T follicular helper cell (primary cell): ENCODE results near the gene BRDT.

Source experiments
- DNase-seq: peaks from one replicate; pipeline ENCODE4 v3.0.0-alpha.2; 2020; ENCODE audit warnings: low read depth
- total RNA-seq, 2 experiments: gene quantifications; one replicate each; lab custom pipeline; 2026; lab: John Stamatoyannopoulos, UW

The BRDT gene
- 0 to 0.06 reads per million in 2 experiments for total RNA-seq

- no peak for DNase-seq
Measured at GRCh38 chr1:91949356-91949699, at the start of gene BRDT. Gene BRDT (plus strand): TSS chr1:91949401. CDS start chr1:91962755, 13,354 bp downstream.

- no peak for DNase-seq
Measured at GRCh38 chr1:91900562-91900961, 48.6 kb upstream of the BRDT start.

GRCh38 chr1:91901231-91901630 is 48.0 kb upstream of the BRDT start:
- DNase-seq, result no peak

- DNase-seq, result no peak
Measured at GRCh38 chr1:91912266-91912665, 36.9 kb upstream of the BRDT start.

- no peak for DNase-seq
Measured at GRCh38 chr1:91913018-91913417, 36.2 kb upstream of the BRDT start.

- no peak for DNase-seq
Measured at GRCh38 chr1:91916046-91916445, 33.2 kb upstream of the BRDT start.

- no peak for DNase-seq
Measured at GRCh38 chr1:91916811-91917460, 32.3 kb upstream of the BRDT start.

- no peak for DNase-seq
Measured at GRCh38 chr1:91919962-91920361, 29.2 kb upstream of the BRDT start.

GRCh38 chr1:91924146-91924545 is 25.1 kb upstream of the BRDT start:
- DNase-seq, result no peak

- DNase-seq, result no peak
Measured at GRCh38 chr1:91925644-91926435, 23.4 kb upstream of the BRDT start.

- DNase-seq, result no peak
Measured at GRCh38 chr1:91928026-91928425, 21.2 kb upstream of the BRDT start.

- DNase-seq, result no peak
Measured at GRCh38 chr1:91929250-91929649, 20.0 kb upstream of the BRDT start.

GRCh38 chr1:91937613-91938012 is 11.6 kb upstream of the BRDT start:
- DNase-seq, result no peak

- no peak for DNase-seq
Measured at GRCh38 chr1:91940496-91940895, 8.7 kb upstream of the BRDT start.

GRCh38 chr1:91944087-91944486 is 5.1 kb upstream of the BRDT start:
- no peak for DNase-seq

- no peak for DNase-seq
Measured at GRCh38 chr1:91948097-91948496, 1.1 kb upstream of the BRDT start.

GRCh38 chr1:91948501-91949355 is 473 bp upstream of the BRDT start:
- DNase-seq, result peak; percentile 38

- no peak for DNase-seq
Measured at GRCh38 chr1:91952187-91952586, 3.0 kb downstream of the BRDT start.

- no peak for DNase-seq
Measured at GRCh38 chr1:91958926-91959325, 9.7 kb downstream of the BRDT start.

GRCh38 chr1:91968334-91968733 is 19.1 kb downstream of the BRDT start:
- no peak for DNase-seq

- DNase-seq, result no peak
Measured at GRCh38 chr1:91979383-91979782, 30.2 kb downstream of the BRDT start.

GRCh38 chr1:91980663-91981062 is 31.5 kb downstream of the BRDT start:
- DNase-seq, result no peak
